Activated T-helper 1 cell treated with anti-CD3 and anti-CD28 coated beads, Interleukin-2, amount 50 U/mL, for 16 hours (primary cell): ENCODE measurements around the gene SKI.
A peak's percentile ranks its signal among the peaks of the same experiment; 100 is the strongest.

Source experiments
- DNase-seq, 2 donors: peaks; one replicate each; pipeline ENCODE4 v3.0.0-alpha.2; 2020; ENCODE audit warnings: low read depth in 1 of 2, low spot score in 1 of 2

Gene SKI

GRCh38 chr1:2228157-2228594, at the start of gene SKI:
TSS of gene SKI (plus strand) at chr1:2228319. CDS start at chr1:2228767, 448 bp downstream.
- DNase-seq = no peak

- DNase-seq = no peak
Observed at GRCh38 chr1:2178875-2179274, 49.2 kb upstream of the SKI start.

GRCh38 chr1:2179283-2180013, 48.7 kb upstream of the SKI start:
- no peak for DNase-seq

GRCh38 chr1:2180297-2181245, 47.5 kb upstream of the SKI start:
- no peak for DNase-seq

GRCh38 chr1:2181271-2181670, 46.8 kb upstream of the SKI start:
- DNase-seq = no peak

GRCh38 chr1:2181752-2182151, 46.4 kb upstream of the SKI start:
- DNase-seq = no peak

- no peak for DNase-seq
Observed at GRCh38 chr1:2182376-2182775, 45.7 kb upstream of the SKI start.

GRCh38 chr1:2183937-2184334, 44.2 kb upstream of the SKI start:
- DNase-seq = no peak

GRCh38 chr1:2184531-2184930, 43.6 kb upstream of the SKI start:
- no peak for DNase-seq

GRCh38 chr1:2184934-2185333, 43.2 kb upstream of the SKI start:
- DNase-seq = no peak

- DNase-seq = no peak
Observed at GRCh38 chr1:2185880-2186855, 42.0 kb upstream of the SKI start.

GRCh38 chr1:2186901-2187300, 41.2 kb upstream of the SKI start:
- DNase-seq = no peak

- DNase-seq = no peak
Observed at GRCh38 chr1:2187619-2188018, 40.5 kb upstream of the SKI start.

- no peak for DNase-seq
Observed at GRCh38 chr1:2188336-2188735, 39.8 kb upstream of the SKI start.

- DNase-seq = peak; percentile 83 to 84
Observed at GRCh38 chr1:2189459-2190425, 38.4 kb upstream of the SKI start.

- DNase-seq = no peak
Observed at GRCh38 chr1:2190491-2190976, 37.6 kb upstream of the SKI start.

- DNase-seq = no peak
Observed at GRCh38 chr1:2192031-2192995, 35.8 kb upstream of the SKI start.

- no peak for DNase-seq
Observed at GRCh38 chr1:2193514-2194281, 34.4 kb upstream of the SKI start.
